Natural killer cell (primary cell): ENCODE data around the gene PCDHAC1. TPM values are rescaled to one million over a fixed set of nuclear protein-coding genes. Genes with fewer than 3 reads are reported as not detected.
"Not testable (repeated sequence)": the region's sequence is repeated elsewhere in the genome, so short reads cannot be mapped to it uniquely, and the experiment has no call there.

Experiments
- ATAC-seq, 3 donors: fragments of 150-1000 bp in 2 of 3; fragments of 200-7000 bp in 1 of 3; cut with Tn5 transposase; 1 replicate in 1 of 3; 2 replicates in 2 of 3; pipeline ENCODE4 v1.10.0; 2021; ENCODE audit warnings: mild to moderate bottlenecking in 2 of 3, moderate library complexity in 2 of 3
- DNase-seq, 2 donors: peaks; one replicate each; pipeline versions ENCODE4 v3.0.0 to v3.0.0-alpha.2; 2013 to 2021; ENCODE audit warnings: mixed read lengths in 1 of 2
- H3K27ac ChIP-seq: one replicate; pipeline ENCODE4 v1.5.1; 2013; ENCODE audit warnings: mild to moderate bottlenecking, low read length
- H3K27me3 ChIP-seq: one replicate; pipeline ENCODE4 v1.6.1; 2013; ENCODE audit warnings: low read length; ENCODE audit not compliant: control insufficient read depth, insufficient read depth
- H3K36me3 ChIP-seq: one replicate; pipeline ENCODE4 v1.6.1; 2013; ENCODE audit warnings: low read length; ENCODE audit not compliant: control insufficient read depth, insufficient read depth
- H3K4me1 ChIP-seq: one replicate; pipeline ENCODE4 v1.6.1; 2013; ENCODE audit warnings: low read length; ENCODE audit not compliant: control insufficient read depth, insufficient read depth
- H3K4me3 ChIP-seq: one replicate; pipeline ENCODE4 v1.5.1; 2013; ENCODE audit warnings: low read length
- H3K9me3 ChIP-seq: one replicate; pipeline ENCODE4 v1.6.1; 2013; ENCODE audit warnings: low read length; ENCODE audit not compliant: control insufficient read depth, insufficient read depth
- H3K27ac Mint-ChIP-seq, 2 donors: one replicate each; pipeline ENCODE4 v1.8.0; 2022; ENCODE audit warnings: mild to moderate bottlenecking in 2 of 2, mixed read lengths in 2 of 2, moderate library complexity in 1 of 2
- H3K27me3 Mint-ChIP-seq, 2 donors: one replicate each; pipeline ENCODE4 v1.8.0; 2022; ENCODE audit warnings: low read depth in 2 of 2, mixed read lengths in 2 of 2
- H3K36me3 Mint-ChIP-seq: one replicate; pipeline ENCODE4 v1.8.0; 2022; ENCODE audit warnings: mixed read lengths
- H3K4me1 Mint-ChIP-seq, 2 donors: one replicate each; pipeline ENCODE4 v1.8.0; 2022; ENCODE audit warnings: mixed read lengths in 2 of 2
- H3K4me3 Mint-ChIP-seq: one replicate; pipeline ENCODE4 v1.8.0; 2022; ENCODE audit warnings: mild to moderate bottlenecking, moderate library complexity, mixed read lengths
- H3K9me3 Mint-ChIP-seq, 2 donors: one replicate each; pipeline ENCODE4 v1.8.0; 2022; ENCODE audit warnings: mixed read lengths in 2 of 2
- CTCF ChIP-seq: fragments of 200-600 bp; IDR thresholded peaks from one replicate; pipeline ENCODE4 v1.8.0; 2022; ENCODE audit warnings: antibody characterized with exemption
- WGBS: methylation state at CpG from one replicate; pipeline ENCODE4 v1.1.7; 2013; ENCODE audit warnings: missing lambda C conversion rate; ENCODE audit not compliant: insufficient coverage; 5-methylcytosine and 5-hydroxymethylcytosine counted together
- intact Hi-C: fragments of 100-400 bp; cut with micrococcal nuclease; formaldehyde crosslinking; loops from one replicate; pipeline ENCODE4 v1.14.2; 2022
- total RNA-seq, 4 donors: library from RNA; stranded (reverse); fragments of 120-200 nt in 1 of 4; gene quantifications; one replicate each; pipeline versions ENCODE4 v1.2.3 to v1.2.4, GENCODE V29; 2013 to 2022

The PCDHAC1 gene
- not detected for total RNA-seq
- total RNA-seq (2013) = not detected

DNA sequence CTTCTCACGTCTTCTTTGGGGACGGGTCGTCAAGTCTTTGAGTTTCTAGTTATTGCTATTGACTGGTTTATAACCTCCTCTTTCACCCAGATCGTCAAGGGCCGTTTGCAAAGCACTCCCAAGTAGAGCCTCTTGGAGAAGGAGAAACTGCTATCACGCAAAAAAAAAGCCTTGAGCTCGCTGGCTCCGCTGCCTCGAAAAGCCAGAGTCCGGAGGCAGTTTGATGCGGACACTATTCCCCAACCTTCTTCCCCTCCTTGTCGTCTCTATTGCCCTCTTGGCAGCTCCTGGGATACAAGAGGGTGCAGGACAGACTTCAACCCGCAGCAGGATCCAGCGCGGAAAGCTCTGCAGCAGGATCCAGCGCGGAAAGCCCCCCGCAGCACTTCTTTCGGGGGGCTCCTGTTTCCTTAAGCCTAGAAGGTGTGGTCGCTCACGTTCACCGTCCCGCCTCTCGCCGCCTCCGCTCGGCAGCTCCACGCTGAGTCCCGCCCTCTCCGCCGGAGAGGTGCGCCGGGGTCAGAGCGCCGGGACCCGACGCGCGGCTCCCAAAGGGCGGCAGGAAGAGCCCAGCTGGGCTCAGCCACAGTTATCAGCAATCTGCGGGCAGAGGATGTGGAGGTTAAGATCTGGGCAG, at the start of gene PCDHAC1:
Gene PCDHAC1, plus strand, starts transcription at position 494 of the 637 bp plus-strand sequence. CDS start 594 bp downstream, outside the sequence.
- intact Hi-C loops = no loop called here
- WGBS = 10% methylated on average over 41 of the region's 41 CpGs
- H3K4me3 ChIP-seq = no peak within 1 kb of the TSS

GRCh38 chr5:140876541-140877261, 49.4 kb upstream of the PCDHAC1 start:
- H3K27me3 Mint-ChIP-seq, H3K27me3 ChIP-seq, H3K27ac Mint-ChIP-seq: not testable (repeated sequence)

More for the DNA sequence above, at the start of gene PCDHAC1:
- Histone ChIP-seq H3K4me1 (peaks cover 16% of the 10 kb centered on the region), H3K27ac (no peak within 1 kb of the TSS), H3K9me3 (peaks cover 12% of the 10 kb centered on the region), H3K36me3 (no peaks in the 10 kb centered on the region), H3K27me3 (peaks cover 24% of the 10 kb centered on the region)
- H3K4me3 Mint-ChIP-seq = peak within 1 kb of the TSS; percentile 25
- H3K27me3 Mint-ChIP-seq = peaks cover 6 to 18% of the 10 kb centered on the region in 2 donors
- no peak for TF ChIP-seq CTCF
- no peak within 1 kb of the TSS for H3K27ac Mint-ChIP-seq
- no peaks in the 10 kb centered on the region for H3K36me3 Mint-ChIP-seq
- peaks cover 0 to 4% of the 10 kb centered on the region in 2 donors for H3K4me1 Mint-ChIP-seq
- DNase-seq = peak in 1 of 2 donors; percentile 25
- no peak for ATAC-seq
- H3K9me3 Mint-ChIP-seq = peaks cover 0 to 2% of the 10 kb centered on the region in 2 donors

DNA sequence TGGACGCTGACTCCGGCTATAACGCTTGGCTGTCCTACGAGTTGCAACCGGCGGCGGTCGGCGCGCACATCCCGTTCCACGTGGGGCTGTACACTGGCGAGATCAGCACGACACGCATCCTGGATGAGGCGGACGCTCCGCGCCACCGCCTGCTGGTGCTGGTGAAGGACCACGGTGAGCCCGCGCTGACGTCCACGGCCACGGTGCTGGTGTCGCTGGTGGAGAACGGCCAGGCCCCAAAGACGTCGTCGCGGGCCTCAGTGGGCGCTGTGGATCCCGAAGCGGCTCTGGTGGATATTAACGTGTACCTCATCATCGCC, 48.9 kb upstream of the PCDHAC1 start:
- Mint-ChIP-seq H3K4me1 (no peaks in the 10 kb centered on the region), H3K9me3 (peaks cover 8 to 16% of the 10 kb centered on the region in 2 donors)
- WGBS = 48% methylated on average over 37 of the region's 37 CpGs

More at GRCh38 chr5:140876541-140877261, 49.4 kb upstream of the PCDHAC1 start:
- ATAC-seq, H3K27ac ChIP-seq, H3K4me3 ChIP-seq, intact Hi-C loops, H3K4me3 Mint-ChIP-seq, H3K36me3 Mint-ChIP-seq, H3K4me1 Mint-ChIP-seq, H3K36me3 ChIP-seq, DNase-seq, H3K4me1 ChIP-seq: not testable (repeated sequence)
- peaks cover 8 to 16% of the 10 kb centered on the region in 2 donors for H3K9me3 Mint-ChIP-seq
- H3K9me3 ChIP-seq = peaks cover 13% of the 10 kb centered on the region
- WGBS = 51% methylated on average over 80 of the region's 80 CpGs

More for the DNA sequence above, 48.9 kb upstream of the PCDHAC1 start:
- H3K9me3 ChIP-seq = peaks cover 17% of the 10 kb centered on the region
- H3K4me3 ChIP-seq = no peak overlapping the region
- TF ChIP-seq CTCF = no peak
- H3K27ac Mint-ChIP-seq = no peak overlapping the region
- intact Hi-C loops = no loop called here
- DNase-seq (no peak), ATAC-seq (no peak)
- H3K27me3 Mint-ChIP-seq = peaks cover 6% of the 10 kb centered on the region in 2 donors
- H3K4me1 ChIP-seq = no peaks in the 10 kb centered on the region
- H3K27me3 ChIP-seq = peaks cover 6% of the 10 kb centered on the region
- H3K36me3 ChIP-seq = no peaks in the 10 kb centered on the region
- no peak overlapping the region for H3K27ac ChIP-seq
- H3K36me3 Mint-ChIP-seq = no peaks in the 10 kb centered on the region
- H3K4me3 Mint-ChIP-seq = no peak overlapping the region
